GM23248 (cell line): ENCODE measurements around the gene USP32. TPM values are rescaled to one million over a fixed set of nuclear protein-coding genes. Genes with fewer than 3 reads are reported as not detected.

Experiments used
- DNase-seq: peaks from one replicate; pipeline ENCODE4 v3.0.0-alpha.2; 2015
- H2AFZ ChIP-seq: fragments of 200-600 bp; sonication (generic); 2 replicates; pipeline ENCODE4 v1.6.1; 2016; ENCODE audit warnings: antibody characterized with exemption
- H3F3A ChIP-seq: fragments of 200-600 bp; sonication (generic); 2 replicates; pipeline ENCODE4 v1.6.1; 2016; ENCODE audit warnings: mild to moderate bottlenecking, antibody characterized with exemption, mixed run types; ENCODE audit not compliant: insufficient read depth
- H3K27ac ChIP-seq: fragments of 200-600 bp; sonication (generic); 2 replicates; pipeline ENCODE4 v1.5.1; 2016; ENCODE audit warnings: mild to moderate bottlenecking
- H3K27me3 ChIP-seq: fragments of 200-600 bp; sonication (generic); replicated peaks from 2 replicates; pipeline ENCODE4 v1.6.1; 2016; ENCODE audit warnings: mild to moderate bottlenecking; ENCODE audit not compliant: insufficient read depth
- H3K36me3 ChIP-seq: fragments of 200-600 bp; sonication (generic); 2 replicates; pipeline ENCODE4 v1.6.1; 2016; ENCODE audit warnings: low read depth, mild to moderate bottlenecking
- H3K4me1 ChIP-seq: fragments of 200-600 bp; sonication (generic); 2 replicates; pipeline ENCODE4 v1.6.1; 2016; ENCODE audit warnings: mild to moderate bottlenecking; ENCODE audit not compliant: insufficient read depth
- H3K4me2 ChIP-seq: fragments of 200-600 bp; sonication (generic); one replicate; pipeline ENCODE4 v1.6.1; 2016; ENCODE audit warnings: mild to moderate bottlenecking; ENCODE audit not compliant: unreplicated experiment
- H3K4me3 ChIP-seq: fragments of 200-600 bp; sonication (generic); 2 replicates; pipeline ENCODE4 v1.5.1; 2016; ENCODE audit warnings: mild to moderate bottlenecking
- H3K79me2 ChIP-seq: fragments of 200-600 bp; sonication (generic); 2 replicates; pipeline ENCODE4 v1.6.1; 2016; ENCODE audit warnings: mild to moderate bottlenecking; ENCODE audit not compliant: insufficient read depth
- H3K9ac ChIP-seq: fragments of 200-600 bp; sonication (generic); 2 replicates; pipeline ENCODE4 v1.6.1; 2016; ENCODE audit warnings: mild to moderate bottlenecking
- H3K9me2 ChIP-seq: fragments of 200-600 bp; sonication (generic); 2 replicates; pipeline ENCODE4 v1.6.1; 2016; ENCODE audit warnings: mixed run types, mild to moderate bottlenecking, moderate library complexity; ENCODE audit not compliant: insufficient read depth
- H3K9me3 ChIP-seq: fragments of 200-600 bp; sonication (generic); one replicate; pipeline ENCODE4 v1.6.1; 2017; ENCODE audit warnings: low read depth
- H4K20me1 ChIP-seq: fragments of 200-600 bp; sonication (generic); 2 replicates; pipeline ENCODE4 v1.6.0; 2016; ENCODE audit not compliant: insufficient read depth
- EZH2 ChIP-seq: fragments of 200-600 bp; sonication (generic); IDR thresholded peaks from 2 replicates; pipeline ENCODE4 v1.6.1; 2018; ENCODE audit warnings: antibody characterized with exemption, mild to moderate bottlenecking; ENCODE audit not compliant: insufficient read depth, poor library complexity, severe bottlenecking
- EZH2phosphoT487 ChIP-seq: fragments of 200-600 bp; sonication (generic); IDR thresholded peaks from 2 replicates; pipeline ENCODE4 v1.6.1; 2018; ENCODE audit warnings: antibody characterized with exemption, moderate library complexity, mild to moderate bottlenecking, low read depth; ENCODE audit not compliant: insufficient read depth
- WGBS, 2 experiments: methylation state at CpG; one replicate each; pipeline ENCODE4 v1.1.6; 2015 to 2017; ENCODE audit warnings: low lambda C conversion rate in 2 of 2, low coverage in 1 of 2; ENCODE audit errors: missing lambda C conversion rate in 2 of 2; 5-methylcytosine and 5-hydroxymethylcytosine counted together
- in situ Hi-C: fragments of 300-500 bp; cut with MboI; formaldehyde crosslinking; loops from 2 replicates; pipeline ENCODE4 v1.15.0; 2020
- polyA plus RNA-seq: library from polyadenylated mRNA; unstranded; fragments of >200 nt; fragmentation: Nextera tagmentation; extraction: Ambion mirVana; gene quantifications from 2 replicates; pipeline ENCODE4 v1.2.1, GENCODE V29; 2016
- total RNA-seq: library from RNA; depleted of rRNA; stranded (reverse); fragments of >200 nt; shearing (Covaris generic); gene quantifications from 2 replicates; pipeline ENCODE4 v1.2.3, GENCODE V29; 2014

USP32 gene
- total and polyA plus RNA-seq, 2 experiments from 2014 or later: 14.0 to 33.9 TPM

GRCh38 chr17:60174035-60174434 lies 217.9 kb downstream of the USP32 start:
- Histone ChIP-seq H3K9me3 (no peaks in the 10 kb centered on the region), H3K4me3 (no peak overlapping the region), H3K79me2 (no peaks in the 10 kb centered on the region), H3F3A (peaks cover 37% of the 10 kb centered on the region), H3K9me2 (no peaks in the 10 kb centered on the region), H3K4me2 (no peak overlapping the region), H3K9ac (no peak overlapping the region), H3K27ac (peak overlapping the region; percentile 40), H3K4me1 (peaks cover 26% of the 10 kb centered on the region), H3K27me3 (no peaks in the 10 kb centered on the region), H3K36me3 (peaks cover 9% of the 10 kb centered on the region; the same call in 1 of the 2 replicates), H2AFZ (no peak overlapping the region), H4K20me1 (no peaks in the 10 kb centered on the region)
- no peak for DNase-seq
- TF ChIP-seq EZH2phosphoT487 (no peak), EZH2 (no peak)
- in situ Hi-C loops: no loop called here
- 46 to 51% methylated on average over 3 of the region's 3 CpGs for WGBS, 2 experiments

DNA sequence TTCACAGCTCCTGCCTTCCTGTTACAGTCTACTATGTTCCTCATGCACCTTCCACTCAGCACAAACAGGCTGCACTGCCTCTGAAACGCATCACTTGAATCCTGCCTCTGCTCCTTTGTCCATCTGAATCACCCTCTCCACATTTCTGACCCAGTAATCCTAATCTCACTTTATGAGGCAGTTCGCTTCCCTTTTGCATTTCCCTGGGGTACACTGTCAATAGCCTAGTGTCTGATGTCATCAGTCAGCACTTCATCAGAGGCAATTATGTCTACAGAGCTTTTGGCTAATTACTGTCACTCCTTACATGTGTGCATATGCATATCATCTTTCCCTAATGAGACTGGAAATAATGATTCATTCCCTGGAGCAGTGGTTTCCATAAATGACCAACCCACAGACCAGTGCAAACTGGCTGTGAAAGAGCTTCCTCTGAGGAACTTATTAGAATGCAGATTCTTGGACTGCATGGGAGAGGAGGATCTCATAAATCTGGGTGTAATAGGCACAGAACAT lies 218.6 kb downstream of the USP32 start:
- no peak for TF ChIP-seq EZH2
- TF ChIP-seq EZH2phosphoT487: no peak
- no peak overlapping the region for H2AFZ ChIP-seq
- H3K4me1 ChIP-seq: peaks cover 26% of the 10 kb centered on the region
- no peaks in the 10 kb centered on the region for H3K9me3 ChIP-seq
- DNase-seq: peak; percentile 82
- no peak overlapping the region for H3K4me3 ChIP-seq
- H3K9me2 ChIP-seq: no peaks in the 10 kb centered on the region
- H3K36me3 ChIP-seq: peaks cover 6% of the 10 kb centered on the region; the same call in 1 of the 2 replicates
- H4K20me1 ChIP-seq: no peaks in the 10 kb centered on the region
- no peaks in the 10 kb centered on the region for H3K27me3 ChIP-seq
- H3K4me2 ChIP-seq: no peak overlapping the region
- no peaks in the 10 kb centered on the region for H3K79me2 ChIP-seq
- 20 to 23% methylated on average over 2 of the region's 2 CpGs for WGBS, 2 experiments
- peak overlapping the region; percentile 40 for H3K27ac ChIP-seq
- peaks cover 33% of the 10 kb centered on the region for H3F3A ChIP-seq
- in situ Hi-C loops: no loop called here
- no peak overlapping the region for H3K9ac ChIP-seq

DNA sequence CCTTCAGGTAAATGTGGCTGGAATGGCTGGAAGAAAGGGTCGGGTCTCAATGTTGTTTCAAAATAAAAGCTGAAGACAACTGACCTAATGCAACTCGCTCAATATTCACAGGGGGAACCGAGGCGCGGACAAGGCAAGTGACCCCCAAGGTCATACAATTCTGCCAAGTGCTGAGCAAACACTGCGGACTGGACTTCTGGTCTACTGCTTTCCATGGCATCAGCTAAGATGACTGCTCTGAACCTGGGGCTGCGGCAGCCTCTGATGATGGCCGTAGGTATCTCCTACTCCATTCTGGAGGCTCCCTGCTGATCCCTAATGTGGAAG lies 220.2 kb downstream of the USP32 start:
- TF ChIP-seq EZH2phosphoT487: no peak
- no peak for TF ChIP-seq EZH2
- Histone ChIP-seq H3K79me2 (no peaks in the 10 kb centered on the region), H3K27ac (no peak overlapping the region), H4K20me1 (no peaks in the 10 kb centered on the region), H3K4me3 (no peak overlapping the region), H3K9me3 (no peaks in the 10 kb centered on the region), H3K4me2 (no peak overlapping the region), H3K4me1 (peaks cover 26% of the 10 kb centered on the region), H3K27me3 (no peaks in the 10 kb centered on the region), H3K36me3 (no peaks in the 10 kb centered on the region; the same call in 1 of the 2 replicates), H3K9me2 (no peaks in the 10 kb centered on the region), H3F3A (peaks cover 31% of the 10 kb centered on the region), H2AFZ (no peak overlapping the region), H3K9ac (no peak overlapping the region)
- DNase-seq: no peak
- in situ Hi-C loops: no loop called here
- WGBS, 2 experiments: 84% methylated on average over 8 of the region's 8 CpGs

DNA sequence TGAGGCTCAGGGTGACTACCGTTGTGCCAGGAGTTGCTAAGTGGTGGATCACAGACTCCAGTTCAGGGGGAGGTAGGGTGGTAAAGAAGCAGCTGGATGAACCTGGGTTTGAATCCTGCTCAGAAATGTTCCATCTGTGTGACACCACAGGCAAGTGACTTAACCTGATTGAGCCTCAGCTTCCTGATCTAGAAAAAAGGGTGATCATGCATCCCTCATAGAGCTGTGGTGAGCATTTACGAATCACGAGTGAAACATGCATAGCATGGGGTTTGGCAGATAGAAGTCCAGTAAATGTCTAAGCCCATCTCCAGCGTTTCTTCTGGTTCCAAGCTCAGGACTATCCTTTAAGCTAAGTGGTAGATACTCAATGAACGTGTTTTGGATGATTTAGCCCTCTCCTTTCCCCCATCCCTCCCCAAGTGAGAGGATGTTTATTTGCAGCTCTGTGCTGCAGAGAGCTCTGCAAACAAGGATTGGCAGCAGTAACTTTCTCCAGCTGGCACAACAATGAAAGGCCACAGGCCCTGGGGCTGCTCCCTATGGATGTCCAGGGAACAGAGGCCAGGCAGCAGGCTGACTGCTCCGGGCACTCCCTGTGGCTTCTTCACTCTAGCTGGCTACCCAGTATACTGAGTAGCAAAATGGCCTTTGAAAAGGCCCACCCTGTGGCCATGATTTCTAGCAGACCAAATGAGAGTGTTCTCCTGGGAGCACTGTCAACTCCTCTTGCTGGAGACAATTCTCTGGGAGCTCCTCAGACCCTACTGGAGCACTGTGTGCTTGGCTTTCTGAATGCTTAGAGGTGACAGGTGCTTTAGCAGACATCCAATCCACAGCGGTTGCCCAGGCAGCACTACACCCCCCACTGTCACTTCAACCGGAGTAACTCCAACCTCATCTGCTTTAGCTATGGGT lies 220.8 kb downstream of the USP32 start:
- Histone ChIP-seq H3F3A (peaks cover 31% of the 10 kb centered on the region), H3K4me1 (peaks cover 26% of the 10 kb centered on the region), H3K9me3 (no peaks in the 10 kb centered on the region), H3K27me3 (no peaks in the 10 kb centered on the region), H3K4me3 (no peak overlapping the region), H3K9ac (no peak overlapping the region), H3K9me2 (no peaks in the 10 kb centered on the region), H3K79me2 (no peaks in the 10 kb centered on the region), H4K20me1 (no peaks in the 10 kb centered on the region), H3K36me3 (no peaks in the 10 kb centered on the region), H3K4me2 (no peak overlapping the region), H2AFZ (no peak overlapping the region), H3K27ac (no peak overlapping the region)
- WGBS, 2 experiments: 92 to 93% methylated on average over 8 of the region's 8 CpGs
- in situ Hi-C loops: no loop called here
- TF ChIP-seq EZH2: no peak
- TF ChIP-seq EZH2phosphoT487: no peak
- DNase-seq: peak; percentile 46
